ENCODE measurements around the gene FEZ2. TPM values are rescaled to one million over a fixed set of nuclear protein-coding genes. Genes with fewer than 3 reads are reported as not detected.

Gene FEZ2
- total and polyA plus RNA-seq, 10 of the 15 experiments (the other 5 are each of a cell fraction or from before 2014, with no cell fraction given): 3.0 to 15.4 (median 6.6) TPM

- TF ChIP-seq CUX1 (IDR thresholded peaks at IDR 0.05; ENCODE audit: insufficient replicate concordance, low read depth, low read length) (no peak), ZNF384 (IDR thresholded peaks at IDR 0.05; ENCODE audit: borderline replicate concordance, low read depth, low read length) (no peak), SUPT20H (IDR thresholded peaks at IDR 0.05; ENCODE audit: borderline replicate concordance, control insufficient read depth, low read depth, low read length) (no peak), RB1 (IDR thresholded peaks at IDR 0.05; ENCODE audit: borderline replicate concordance) (no peak), JUNB (IDR thresholded peaks at IDR 0.05) (no peak), NR2C1 (IDR thresholded peaks at IDR 0.05) (no peak), CHD1 (IDR thresholded peaks at IDR 0.05; ENCODE audit: low read depth, low read length) (no peak)
- TF ChIP-seq, protein P1, sequence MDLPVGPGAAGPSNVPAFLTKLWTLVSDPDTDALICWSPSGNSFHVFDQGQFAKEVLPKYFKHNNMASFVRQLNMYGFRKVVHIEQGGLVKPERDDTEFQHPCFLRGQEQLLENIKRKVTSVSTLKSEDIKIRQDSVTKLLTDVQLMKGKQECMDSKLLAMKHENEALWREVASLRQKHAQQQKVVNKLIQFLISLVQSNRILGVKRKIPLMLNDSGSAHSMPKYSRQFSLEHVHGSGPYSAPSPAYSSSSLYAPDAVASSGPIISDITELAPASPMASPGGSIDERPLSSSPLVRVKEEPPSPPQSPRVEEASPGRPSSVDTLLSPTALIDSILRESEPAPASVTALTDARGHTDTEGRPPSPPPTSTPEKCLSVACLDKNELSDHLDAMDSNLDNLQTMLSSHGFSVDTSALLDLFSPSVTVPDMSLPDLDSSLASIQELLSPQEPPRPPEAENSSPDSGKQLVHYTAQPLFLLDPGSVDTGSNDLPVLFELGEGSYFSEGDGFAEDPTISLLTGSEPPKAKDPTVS (IDR thresholded peaks at IDR 0.05; ENCODE audit: low read depth, low read length): no peak
Measured at GRCh38 chr2:36570416-36570815, 27.6 kb downstream of the FEZ2 start (continued).

All from GM12878 (cell line).